ENCODE data around the gene TES.
"Not testable (repeated sequence)": the region's sequence is repeated elsewhere in the genome, so short reads cannot be mapped to it uniquely, and the experiment has no call there.

TES gene

DNA sequence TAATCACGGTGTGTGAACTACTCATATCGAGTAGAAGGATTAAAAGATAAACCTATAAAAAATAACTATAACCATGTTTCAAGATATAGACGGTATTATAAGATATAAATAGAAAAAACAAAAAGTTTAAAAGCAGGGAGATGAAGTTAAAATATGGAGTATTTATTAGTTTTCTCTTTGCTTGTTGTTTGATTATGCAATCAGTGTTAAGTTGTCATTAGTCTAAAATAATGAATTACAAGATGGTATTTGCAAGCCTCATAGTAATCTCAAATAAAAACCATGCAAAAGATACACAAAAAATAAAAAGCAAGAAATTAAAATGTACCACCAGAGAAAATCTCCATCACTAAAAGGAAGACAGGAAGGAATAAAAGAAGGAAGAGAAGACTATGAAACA is 83.3 kb downstream of the TES start:
- DNase-seq = no peak

DNA sequence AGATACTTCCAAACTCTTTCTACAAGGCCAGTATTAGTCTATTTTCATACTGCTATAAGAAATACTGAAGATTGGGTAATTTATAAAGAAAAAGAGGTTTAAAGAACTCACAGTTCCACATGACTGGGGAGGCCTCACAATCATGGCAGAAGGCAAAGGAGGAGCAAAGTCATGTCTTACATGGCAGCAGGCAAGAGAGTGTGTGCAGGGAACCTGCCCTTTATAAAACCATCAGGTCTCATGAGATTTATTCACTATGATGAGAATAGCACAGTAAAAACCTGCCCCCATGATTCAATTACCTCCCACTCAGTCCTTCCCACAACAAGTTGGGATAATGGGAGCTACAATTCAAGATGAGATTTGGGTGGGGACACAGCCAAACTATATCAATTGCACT is 85.6 kb downstream of the TES start:
- not testable (repeated sequence) for DNase-seq

DNA sequence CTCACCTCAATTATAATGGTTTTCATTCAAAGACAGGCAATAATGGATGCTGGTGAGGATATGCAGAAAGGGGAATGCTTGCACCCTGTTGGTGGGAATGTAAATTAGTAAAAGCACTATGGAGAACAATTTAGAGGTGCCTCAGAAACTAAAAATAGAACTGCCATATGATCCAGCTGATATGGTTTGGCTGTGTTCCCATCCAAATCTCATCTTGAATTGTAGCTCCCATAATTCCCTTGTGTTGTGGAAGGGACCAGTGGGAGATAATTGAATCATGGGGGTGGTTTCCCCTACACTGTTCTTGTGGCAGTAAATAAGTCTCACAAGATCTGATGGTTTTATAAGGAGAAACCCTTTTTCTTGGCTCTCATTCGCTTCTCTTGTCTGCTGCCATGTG is 87.7 kb downstream of the TES start:
- DNase-seq = no peak

DNA sequence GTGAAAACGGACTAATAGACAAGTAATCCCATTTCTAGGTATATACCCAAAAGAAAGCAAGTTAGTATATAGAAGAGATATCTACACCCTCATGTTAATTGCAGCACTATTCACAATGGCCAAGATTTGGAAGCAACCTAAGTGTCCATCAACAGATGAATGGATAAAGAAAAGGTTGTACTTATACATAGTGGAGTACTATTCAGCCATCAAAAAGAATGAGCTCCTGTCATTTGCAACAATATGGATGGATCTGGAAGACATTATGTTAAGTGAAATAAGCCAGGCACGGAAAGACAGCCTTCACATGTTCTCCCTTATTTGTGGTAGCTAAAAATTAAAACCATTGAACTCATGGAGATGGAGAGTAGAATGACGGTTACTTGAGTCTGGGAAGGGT is 88.2 kb downstream of the TES start:
- no peak for DNase-seq

GRCh38 chr7:116305485-116306408 is 95.4 kb downstream of the TES start:
- no peak for DNase-seq

GRCh38 chr7:116306409-116307048 is 96.2 kb downstream of the TES start:
- no peak for DNase-seq

GRCh38 chr7:116307253-116307652 is 96.9 kb downstream of the TES start:
- no peak for DNase-seq
